GM12801 (cell line): ENCODE data around the gene SYNM.

Experiments
- TF ChIP-seq, protein P1 (sequence below): IDR thresholded peaks from one replicate; pipeline ENCODE4 v1.5.1; 2011; ENCODE audit warnings: control low read depth; ENCODE audit not compliant: insufficient read length; ENCODE audit errors: extremely low read depth

The SYNM gene

DNA sequence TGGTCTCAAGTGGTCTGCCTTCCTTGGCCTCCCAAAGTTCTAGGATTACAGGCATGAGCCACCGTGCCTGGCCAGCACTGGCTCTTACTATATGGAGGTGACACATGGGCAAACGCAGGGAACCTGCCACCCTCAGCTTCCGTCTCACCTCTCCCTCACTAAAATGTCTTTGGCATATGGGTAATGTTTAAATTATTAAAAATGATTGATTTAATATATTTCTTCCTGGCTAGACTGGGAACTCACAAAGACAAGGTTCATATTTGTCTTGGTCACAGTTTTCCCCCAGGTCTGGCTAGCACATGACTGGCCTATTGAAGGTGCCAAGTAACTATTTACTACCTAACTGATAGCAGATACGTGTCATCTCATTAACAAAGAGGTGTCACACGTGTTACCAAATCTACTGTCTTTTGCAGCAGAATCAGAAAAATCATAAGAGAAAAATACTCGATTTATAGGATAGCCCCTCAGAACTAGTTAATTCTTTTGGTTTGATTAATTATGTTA is 48.2 kb downstream of the SYNM start:
- TF ChIP-seq, protein P1, sequence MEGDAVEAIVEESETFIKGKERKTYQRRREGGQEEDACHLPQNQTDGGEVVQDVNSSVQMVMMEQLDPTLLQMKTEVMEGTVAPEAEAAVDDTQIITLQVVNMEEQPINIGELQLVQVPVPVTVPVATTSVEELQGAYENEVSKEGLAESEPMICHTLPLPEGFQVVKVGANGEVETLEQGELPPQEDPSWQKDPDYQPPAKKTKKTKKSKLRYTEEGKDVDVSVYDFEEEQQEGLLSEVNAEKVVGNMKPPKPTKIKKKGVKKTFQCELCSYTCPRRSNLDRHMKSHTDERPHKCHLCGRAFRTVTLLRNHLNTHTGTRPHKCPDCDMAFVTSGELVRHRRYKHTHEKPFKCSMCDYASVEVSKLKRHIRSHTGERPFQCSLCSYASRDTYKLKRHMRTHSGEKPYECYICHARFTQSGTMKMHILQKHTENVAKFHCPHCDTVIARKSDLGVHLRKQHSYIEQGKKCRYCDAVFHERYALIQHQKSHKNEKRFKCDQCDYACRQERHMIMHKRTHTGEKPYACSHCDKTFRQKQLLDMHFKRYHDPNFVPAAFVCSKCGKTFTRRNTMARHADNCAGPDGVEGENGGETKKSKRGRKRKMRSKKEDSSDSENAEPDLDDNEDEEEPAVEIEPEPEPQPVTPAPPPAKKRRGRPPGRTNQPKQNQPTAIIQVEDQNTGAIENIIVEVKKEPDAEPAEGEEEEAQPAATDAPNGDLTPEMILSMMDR: no peak

DNA sequence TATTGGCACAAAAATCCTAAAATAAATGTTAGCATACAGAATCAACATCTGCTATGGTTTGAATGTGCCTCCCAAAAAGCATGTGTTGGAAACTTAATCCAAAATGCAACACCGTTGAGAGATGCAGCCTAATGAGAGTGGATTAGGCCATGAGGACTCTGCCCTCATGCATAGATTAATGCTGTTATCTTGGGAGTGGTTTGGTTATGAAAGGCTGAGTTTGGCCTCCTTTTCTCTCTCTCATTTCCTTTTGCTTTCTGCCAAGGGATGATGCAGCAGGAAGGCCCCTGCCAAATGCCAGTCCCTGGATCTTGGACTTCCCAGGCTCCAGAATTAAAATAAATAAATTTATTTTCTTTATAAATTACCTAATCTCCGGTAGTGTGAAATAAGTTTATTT is 49.4 kb downstream of the SYNM start:
- TF ChIP-seq, protein P1: no peak

- TF ChIP-seq, protein P1: no peak
Observed at GRCh38 chr15:99155961-99156443, 51.1 kb downstream of the SYNM start.

DNA sequence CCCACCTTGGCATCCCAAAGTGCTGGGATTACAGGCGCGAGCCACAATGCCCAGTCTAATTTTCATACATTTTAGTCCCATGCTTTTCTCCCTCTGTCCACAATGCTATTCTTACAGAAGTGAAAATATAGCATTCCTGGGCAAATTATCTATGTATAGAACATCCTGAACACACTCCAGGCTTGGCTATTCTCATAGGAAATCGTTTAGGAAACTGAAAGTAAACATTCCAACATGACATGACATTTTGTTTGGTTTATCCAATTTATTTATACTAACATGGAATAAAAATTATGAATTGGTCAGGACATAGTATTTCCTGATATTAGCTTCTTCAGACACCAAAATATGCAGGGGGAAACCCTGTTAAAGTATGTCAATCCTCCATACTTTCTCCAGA is 52.6 kb downstream of the SYNM start:
- TF ChIP-seq, protein P1: no peak

DNA sequence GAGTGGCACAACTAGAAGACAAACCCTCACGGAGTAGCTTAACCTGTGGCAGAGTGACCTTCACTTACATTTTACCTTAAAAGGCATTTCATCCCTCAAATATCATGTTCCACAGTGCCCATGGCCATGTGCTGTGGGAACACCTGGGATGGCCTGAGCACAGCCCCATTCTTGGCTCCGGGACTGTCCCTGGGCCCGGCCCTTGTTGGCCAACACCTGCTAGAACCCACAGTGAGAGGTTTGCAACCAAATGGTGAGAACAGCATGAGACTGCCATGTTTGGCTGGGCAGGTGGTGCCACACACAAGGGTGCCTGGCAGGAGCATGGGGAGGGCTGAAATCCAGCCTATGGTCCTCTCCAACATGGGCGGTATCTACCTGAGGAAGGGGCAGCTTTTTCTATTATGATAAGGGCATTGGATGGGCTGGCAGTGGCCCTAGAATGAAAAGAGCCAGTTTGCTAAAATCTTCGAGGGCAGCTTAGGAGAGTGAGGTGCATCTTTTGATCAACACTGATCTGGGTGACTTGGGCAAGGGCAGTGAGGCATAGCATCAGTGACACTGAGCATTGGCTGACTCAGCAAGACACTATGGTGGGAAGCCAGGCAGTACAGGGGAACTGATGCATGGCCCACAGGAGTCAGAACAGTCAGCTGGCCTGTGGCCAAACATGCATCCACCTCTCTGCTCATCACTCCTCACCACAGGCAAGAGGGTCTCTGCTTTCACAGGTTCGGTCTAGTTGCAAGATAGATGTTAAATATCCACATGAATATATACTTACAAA is 53.9 kb downstream of the SYNM start:
- TF ChIP-seq, protein P1: no peak

- TF ChIP-seq, protein P1: no peak
Observed at GRCh38 chr15:99163271-99164062, 58.6 kb downstream of the SYNM start.

GRCh38 chr15:99164119-99164518 is 59.2 kb downstream of the SYNM start:
- TF ChIP-seq, protein P1: no peak
